ENCODE results near the gene LRRK1. TPM values are rescaled to one million over a fixed set of nuclear protein-coding genes. Genes with fewer than 3 reads are reported as not detected.

Gene LRRK1
- total RNA-seq, 1 experiment from 2014 or later, result 7.6 TPM

DNA sequence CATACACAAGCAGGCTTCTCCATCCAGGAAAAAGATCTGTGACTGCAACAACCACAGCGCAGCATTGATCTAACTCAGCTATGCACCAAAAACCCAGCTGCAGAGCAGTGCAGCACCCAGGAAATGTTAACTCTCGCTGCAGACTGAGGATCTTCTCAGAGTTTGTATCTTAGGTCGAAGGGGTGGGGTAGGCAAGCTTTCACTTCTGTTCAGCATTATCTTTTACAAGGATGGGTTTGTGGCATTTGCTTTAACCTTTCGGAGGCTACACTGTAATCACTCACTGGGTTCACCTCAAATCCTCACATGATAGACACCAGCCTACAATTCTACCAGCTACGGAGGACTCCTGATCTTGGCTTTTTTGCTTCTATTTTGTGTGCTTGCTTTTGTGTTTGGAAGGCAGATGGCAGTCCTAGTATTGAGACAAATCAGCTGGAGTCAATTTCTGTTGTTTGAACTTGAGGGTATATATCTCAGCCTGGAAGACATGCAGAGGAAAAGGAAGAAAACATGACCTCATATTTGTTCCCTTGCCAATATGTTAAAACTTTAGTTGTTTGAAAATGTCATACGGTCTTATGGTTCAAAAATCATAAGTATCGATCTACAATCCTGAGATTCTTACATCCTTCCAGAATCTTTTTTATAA lies 25.2 kb downstream of the LRRK1 start:
- no peaks in the 10 kb centered on the region for H3K27me3 Mint-ChIP-seq (ENCODE audit: low read depth)
- no peak overlapping the region for H3K4me3 Mint-ChIP-seq
- POLR2A ChIA-PET, result no interaction called here
- ATAC-seq (no peak), DNase-seq (ENCODE audit: low spot score) (no peak)
- CTCF ChIA-PET, result interaction anchor here (1.2 to 1.8 kb wide), 3 partner anchors 29 to 72 kb away, joined by 3 to 6 read pairs (median 4); no protein-coding TSS in a partner anchor
- H3K4me1 Mint-ChIP-seq, result peaks cover 14% of the 10 kb centered on the region
- no peak overlapping the region; the same call in 1 of the 2 replicates for H3K27ac Mint-ChIP-seq
- TF ChIP-seq HMGA2 (CRISPR knock-in tag; IDR thresholded peaks at IDR 0.05) (no peak), JAZF1 (CRISPR knock-in tag; IDR thresholded peaks at IDR 0.05) (no peak), NFATC4 (CRISPR knock-in tag; IDR thresholded peaks at IDR 0.05) (no peak), MYBL2 (CRISPR knock-in tag; IDR thresholded peaks at IDR 0.05) (no peak), ZSCAN18 (CRISPR knock-in tag; IDR thresholded peaks at IDR 0.05) (no peak), ZNF416 (CRISPR knock-in tag; IDR thresholded peaks at IDR 0.05) (no peak), ZNF121 (CRISPR knock-in tag; IDR thresholded peaks at IDR 0.05) (no peak), NR2C2 (CRISPR knock-in tag; IDR thresholded peaks at IDR 0.05) (no peak)
- TF ChIP-seq, protein P1, sequence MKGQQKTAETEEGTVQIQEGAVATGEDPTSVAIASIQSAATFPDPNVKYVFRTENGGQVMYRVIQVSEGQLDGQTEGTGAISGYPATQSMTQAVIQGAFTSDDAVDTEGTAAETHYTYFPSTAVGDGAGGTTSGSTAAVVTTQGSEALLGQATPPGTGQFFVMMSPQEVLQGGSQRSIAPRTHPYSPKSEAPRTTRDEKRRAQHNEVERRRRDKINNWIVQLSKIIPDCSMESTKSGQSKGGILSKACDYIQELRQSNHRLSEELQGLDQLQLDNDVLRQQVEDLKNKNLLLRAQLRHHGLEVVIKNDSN (CRISPR knock-in tag; IDR thresholded peaks at IDR 0.05), result no peak
- TF ChIP-seq, protein P2, sequence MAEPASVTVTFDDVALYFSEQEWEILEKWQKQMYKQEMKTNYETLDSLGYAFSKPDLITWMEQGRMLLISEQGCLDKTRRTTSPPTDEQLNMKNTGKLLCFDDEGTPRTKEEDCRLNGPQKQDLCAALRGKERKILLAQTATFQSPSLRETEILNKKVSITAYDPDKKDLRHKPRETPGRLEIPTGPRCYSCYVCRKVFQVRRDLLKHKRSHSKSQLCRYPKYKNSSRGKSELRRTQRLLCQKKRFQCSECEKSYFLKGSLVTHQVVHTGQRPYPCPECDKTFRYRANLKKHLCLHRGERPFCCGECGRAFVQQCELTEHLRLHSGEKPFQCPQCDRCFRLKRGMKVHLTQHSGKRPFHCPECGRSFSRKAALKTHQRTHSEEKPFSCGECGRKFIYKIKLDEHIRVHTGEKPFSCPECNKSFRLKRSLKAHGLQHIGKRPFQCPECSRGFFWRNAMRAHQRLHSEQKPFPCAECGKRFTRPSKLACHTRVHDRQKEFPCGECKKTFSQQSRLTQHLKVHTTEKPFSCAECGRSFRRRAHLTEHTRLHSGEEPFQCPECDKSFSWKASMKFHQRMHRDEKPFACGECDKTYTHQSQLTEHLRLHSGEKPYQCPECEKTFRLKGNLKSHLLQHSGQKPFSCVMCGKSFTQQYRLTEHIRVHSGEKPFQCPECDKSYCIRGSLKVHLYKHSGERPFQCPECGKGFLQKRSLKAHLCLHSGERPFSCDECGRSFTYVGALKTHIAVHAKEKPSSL (CRISPR knock-in tag; conservative IDR thresholded peaks at IDR 0.05), result no peak
- TF ChIP-seq, protein P3, sequence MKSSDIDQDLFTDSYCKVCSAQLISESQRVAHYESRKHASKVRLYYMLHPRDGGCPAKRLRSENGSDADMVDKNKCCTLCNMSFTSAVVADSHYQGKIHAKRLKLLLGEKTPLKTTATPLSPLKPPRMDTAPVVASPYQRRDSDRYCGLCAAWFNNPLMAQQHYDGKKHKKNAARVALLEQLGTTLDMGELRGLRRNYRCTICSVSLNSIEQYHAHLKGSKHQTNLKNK (CRISPR knock-in tag; IDR thresholded peaks at IDR 0.05), result no peak
- no peaks in the 10 kb centered on the region for H3K36me3 Mint-ChIP-seq
- H3K9me3 Mint-ChIP-seq, result no peaks in the 10 kb centered on the region

GRCh38 chr15:100944986-100945385 lies 25.8 kb downstream of the LRRK1 start:
- Mint-ChIP-seq H3K27ac (no peak overlapping the region; the same call in 1 of the 2 replicates), H3K4me3 (no peak overlapping the region), H3K36me3 (no peaks in the 10 kb centered on the region), H3K4me1 (peaks cover 14% of the 10 kb centered on the region), H3K9me3 (no peaks in the 10 kb centered on the region), H3K27me3 (ENCODE audit: low read depth) (no peaks in the 10 kb centered on the region)
- DNase-seq (ENCODE audit: low spot score), result no peak
- ATAC-seq, result no peak
- ChIA-PET POLR2A (interaction anchor here (0.7 kb wide), 1 partner anchor 303 kb away, joined by 6 read pairs; no protein-coding TSS in a partner anchor), CTCF (interaction anchor here (0.7 to 1.8 kb wide), 3 partner anchors 28 to 63 kb away, joined by 3 to 6 read pairs (median 4); no protein-coding TSS in a partner anchor)
- TF ChIP-seq PRRX2 (CRISPR knock-in tag; IDR thresholded peaks at IDR 0.05) (no peak), TEAD1 (CRISPR knock-in tag; IDR thresholded peaks at IDR 0.05) (no peak), NR3C1 (CRISPR knock-in tag; conservative IDR thresholded peaks at IDR 0.05; ENCODE audit: low read depth) (no peak), SMAD3 (CRISPR knock-in tag; IDR thresholded peaks at IDR 0.05; ENCODE audit: borderline replicate concordance) (no peak)
- TF ChIP-seq, protein P4, sequence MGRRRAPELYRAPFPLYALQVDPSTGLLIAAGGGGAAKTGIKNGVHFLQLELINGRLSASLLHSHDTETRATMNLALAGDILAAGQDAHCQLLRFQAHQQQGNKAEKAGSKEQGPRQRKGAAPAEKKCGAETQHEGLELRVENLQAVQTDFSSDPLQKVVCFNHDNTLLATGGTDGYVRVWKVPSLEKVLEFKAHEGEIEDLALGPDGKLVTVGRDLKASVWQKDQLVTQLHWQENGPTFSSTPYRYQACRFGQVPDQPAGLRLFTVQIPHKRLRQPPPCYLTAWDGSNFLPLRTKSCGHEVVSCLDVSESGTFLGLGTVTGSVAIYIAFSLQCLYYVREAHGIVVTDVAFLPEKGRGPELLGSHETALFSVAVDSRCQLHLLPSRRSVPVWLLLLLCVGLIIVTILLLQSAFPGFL (CRISPR knock-in tag; IDR thresholded peaks at IDR 0.05; ENCODE audit: borderline replicate concordance), result no peak
- TF ChIP-seq, protein P5, sequence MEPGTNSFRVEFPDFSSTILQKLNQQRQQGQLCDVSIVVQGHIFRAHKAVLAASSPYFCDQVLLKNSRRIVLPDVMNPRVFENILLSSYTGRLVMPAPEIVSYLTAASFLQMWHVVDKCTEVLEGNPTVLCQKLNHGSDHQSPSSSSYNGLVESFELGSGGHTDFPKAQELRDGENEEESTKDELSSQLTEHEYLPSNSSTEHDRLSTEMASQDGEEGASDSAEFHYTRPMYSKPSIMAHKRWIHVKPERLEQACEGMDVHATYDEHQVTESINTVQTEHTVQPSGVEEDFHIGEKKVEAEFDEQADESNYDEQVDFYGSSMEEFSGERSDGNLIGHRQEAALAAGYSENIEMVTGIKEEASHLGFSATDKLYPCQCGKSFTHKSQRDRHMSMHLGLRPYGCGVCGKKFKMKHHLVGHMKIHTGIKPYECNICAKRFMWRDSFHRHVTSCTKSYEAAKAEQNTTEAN (CRISPR knock-in tag; IDR thresholded peaks at IDR 0.05), result no peak

All from WTC11 (cell line).